ENCODE data around the gene APBA1. TPM values are rescaled to one million over a fixed set of nuclear protein-coding genes. Genes with fewer than 3 reads are reported as not detected.

The APBA1 gene
- total RNA-seq, 1 experiment from 2014 or later, result 1.8 TPM

GRCh38 chr9:69671311-69671878 lies 776 bp downstream of the APBA1 start:
- no peaks in the 10 kb centered on the region; a peak in 1 of 7 replicates for H3K36me3 Mint-ChIP-seq (ENCODE audit: insufficient read depth in 1 of 3, low read depth in 3 of 3)
- H3K4me2 ChIP-seq (ENCODE audit: insufficient read depth, insufficient read length, low read length), result peak overlapping the region; percentile 7
- TF ChIP-seq CTCF (conservative IDR thresholded peaks at IDR 0.05), result no peak
- no peak overlapping the region for H3K9ac ChIP-seq (ENCODE audit: extremely low read depth, insufficient read length, low read length)
- H2AK5ac ChIP-seq (ENCODE audit: insufficient read length, low read length), result no peak overlapping the region
- H3K79me1 ChIP-seq (ENCODE audit: insufficient read depth, low read depth, low read length, poor library complexity, severe bottlenecking), result no peaks in the 10 kb centered on the region
- H2BK15ac ChIP-seq (ENCODE audit: low read depth, low read length), result no peak overlapping the region
- H2BK12ac ChIP-seq (ENCODE audit: insufficient read length, low read depth, low read length), result no peak overlapping the region
- peaks cover 17% of the 10 kb centered on the region in 2 experiments for H3K4me1 Mint-ChIP-seq
- H3K9me3 Mint-ChIP-seq, result no peaks in the 10 kb centered on the region
- no peaks in the 10 kb centered on the region for H4K20me1 ChIP-seq (ENCODE audit: control insufficient read depth, insufficient read depth, insufficient read length)
- H4K8ac ChIP-seq (replicated peaks; ENCODE audit: insufficient read length, low read depth, low read length), result no peak overlapping the region
- no CpG with 5 or more reads among the region's 15 CpGs for WGBS (ENCODE audit: extremely low coverage, insufficient read length, low lambda C conversion rate)
- H4K91ac ChIP-seq (ENCODE audit: insufficient read length, low read depth, low read length), result no peak overlapping the region
- H3K56ac ChIP-seq (ENCODE audit: insufficient read length, low read depth, low read length), result no peak overlapping the region
- no peak overlapping the region for H3K23ac ChIP-seq (ENCODE audit: insufficient read length, low read depth, low read length)
- H2AFZ ChIP-seq (ENCODE audit: low read length), result no peak overlapping the region
- no peak overlapping the region for H2BK120ac ChIP-seq (ENCODE audit: low read depth, low read length, poor library complexity, severe bottlenecking)
- no peak overlapping the region for H4K5ac ChIP-seq (ENCODE audit: insufficient read length, low read depth, low read length)
- H3K14ac ChIP-seq (ENCODE audit: insufficient read depth, low read length), result no peak overlapping the region
- peaks cover 2% of the 10 kb centered on the region for H3K4me1 ChIP-seq (ENCODE audit: insufficient read depth, low read length)
- peak overlapping the region; percentile 62 to 74 for H3K4me3 Mint-ChIP-seq
- H3T11ph ChIP-seq (ENCODE audit: low read length), result no peak overlapping the region
- H3K23me2 ChIP-seq (ENCODE audit: insufficient read length, low read depth, low read length, poor library complexity, severe bottlenecking), result peaks cover 7% of the 10 kb centered on the region
- H3K79me2 ChIP-seq (ENCODE audit: insufficient read depth, low read length), result no peaks in the 10 kb centered on the region
- peaks cover 12% of the 10 kb centered on the region; the same call in 1 of the 2 replicates for H3K27me3 ChIP-seq (ENCODE audit: insufficient read depth, low read length)
- H2BK5ac ChIP-seq (ENCODE audit: insufficient read length, low read length), result no peak overlapping the region
- H3K9me3 ChIP-seq (ENCODE audit: control insufficient read depth, low read depth, low read length), result no peaks in the 10 kb centered on the region
- H2BK20ac ChIP-seq (ENCODE audit: low read depth, low read length, poor library complexity, severe bottlenecking), result no peak overlapping the region
- H3K27ac ChIP-seq (ENCODE audit: insufficient read length, low read depth, low read length), result no peak overlapping the region
- no peak for DNase-seq
- H3K27ac Mint-ChIP-seq, result no peak overlapping the region
- H3K18ac ChIP-seq (ENCODE audit: insufficient read length, low read depth, low read length), result no peak overlapping the region
- H3K4ac ChIP-seq (ENCODE audit: low read depth, low read length), result no peak overlapping the region
- peaks cover 1% of the 10 kb centered on the region for H3K27me3 Mint-ChIP-seq (ENCODE audit: low read depth)

All from H9 (cell line).